NCI-H2196 (cell line): ENCODE measurements around the gene MARCHF5.
"Not testable (repeated sequence)": the region's sequence is repeated elsewhere in the genome, so short reads cannot be mapped to it uniquely, and the experiment has no call there.

Experiments
- DNase-seq: peaks from one replicate; lab custom pipeline; 2025; ENCODE audit not compliant: unreplicated experiment; lab: John Stamatoyannopoulos, UW

MARCHF5 gene

GRCh38 chr10:92385831-92386230 lies 94.9 kb downstream of the MARCHF5 start:
- DNase-seq = no peak

- no peak for DNase-seq
Observed at GRCh38 chr10:92387289-92387940, 96.4 kb downstream of the MARCHF5 start.

- DNase-seq = not testable (repeated sequence)
Observed at GRCh38 chr10:92393173-92393572, 102.2 kb downstream of the MARCHF5 start.

- DNase-seq = no peak
Observed at GRCh38 chr10:92395271-92395670, 104.3 kb downstream of the MARCHF5 start.

GRCh38 chr10:92402234-92402633 lies 111.3 kb downstream of the MARCHF5 start:
- not testable (repeated sequence) for DNase-seq
